SK-N-SH (cell line): ENCODE data around the gene DERA. TPM values are rescaled to one million over a fixed set of nuclear protein-coding genes. Genes with fewer than 3 reads are reported as not detected.
"Not testable (repeated sequence)": the region's sequence is repeated elsewhere in the genome, so short reads cannot be mapped to it uniquely, and the experiment has no call there.

Experiments
- CTCF ChIA-PET: fragments of 300-600, 350-600 bp; formaldehyde crosslinking; extraction: SDS; loops from one replicate; lab custom pipeline; 2021; lab: Yijun Ruan, JAX
- POLR2A ChIA-PET: fragments of 350-600 bp; sonication (Branson Sonifier 250); formaldehyde crosslinking; extraction: SDS; loops from one replicate; lab custom pipeline; 2020; ENCODE audit warnings: antibody characterized with exemption, inconsistent platforms; lab: Yijun Ruan, JAX
- DNase-seq: peaks from one replicate; pipeline ENCODE4 v3.0.0; 2012
- H2AFZ ChIP-seq: fragments of 200-600 bp; sonication (generic); 2 replicates; pipeline ENCODE4 v1.8.1; 2016; ENCODE audit warnings: antibody characterized with exemption, mild to moderate bottlenecking, low read depth
- H3F3A ChIP-seq: fragments of 200-600 bp; sonication (generic); replicated peaks from 2 replicates; pipeline ENCODE3; 2016; ENCODE audit warnings: antibody characterized with exemption, mild to moderate bottlenecking; ENCODE audit not compliant: insufficient read depth
- H3K27ac ChIP-seq, 2 experiments: fragments of 200-500 bp in 1 of 2; fragments of 200-600 bp in 1 of 2; sonication (Bioruptor generic) in 1 of 2; sonication (generic), shearing (Covaris generic) in 1 of 2; 2 replicates each; pipeline versions ENCODE4 v1.5.1 to v1.6.1; 2014 to 2016; ENCODE audit warnings: low read depth in 2 of 2, inconsistent platforms in 1 of 2, low read length in 1 of 2, mild to moderate bottlenecking in 1 of 2, mixed read lengths in 1 of 2
- H3K27me3 ChIP-seq: fragments of 200-600 bp; sonication (generic), shearing (Covaris generic); 2 replicates; pipeline ENCODE4 v1.6.1; 2016; ENCODE audit warnings: mixed run types; ENCODE audit not compliant: insufficient read depth
- H3K36me3 ChIP-seq, 2 experiments: fragments of 200-500 bp in 1 of 2; fragments of 200-600 bp in 1 of 2; sonication (Bioruptor generic) in 1 of 2; sonication (generic) in 1 of 2; replicated peaks in 1 of 2; 2 replicates each; pipeline versions ENCODE3 to v1.5.1; 2014 to 2016; ENCODE audit warnings: low read length in 1 of 2, mild to moderate bottlenecking in 1 of 2; ENCODE audit not compliant: insufficient read depth in 2 of 2, control insufficient read depth in 1 of 2
- H3K4me1 ChIP-seq, 2 experiments: fragments of 200-500 bp in 1 of 2; fragments of 200-600 bp in 1 of 2; sonication (Bioruptor generic) in 1 of 2; sonication (generic), shearing (Covaris generic) in 1 of 2; 2 replicates each; pipeline versions ENCODE4 v1.5.1 to v1.6.1; 2014 to 2016; ENCODE audit warnings: low read depth in 1 of 2, low read length in 1 of 2, mixed run types in 1 of 2; ENCODE audit not compliant: insufficient read depth in 2 of 2, control insufficient read depth in 1 of 2
- H3K4me2 ChIP-seq: fragments of 200-600 bp; sonication (generic), shearing (Covaris generic); 2 replicates; pipeline ENCODE4 v1.6.1; 2017; ENCODE audit warnings: mixed run types
- H3K4me3 ChIP-seq, 2 experiments: fragments of 200-500 bp in 1 of 2; fragments of 200-600 bp in 1 of 2; sonication (Bioruptor generic) in 1 of 2; sonication (generic), shearing (Covaris generic) in 1 of 2; 2 replicates each; pipeline versions ENCODE4 v1.5.1 to v1.8.1; 2014 to 2016; ENCODE audit warnings: low read depth in 2 of 2, inconsistent platforms in 1 of 2, low read length in 1 of 2, mild to moderate bottlenecking in 1 of 2, mixed read lengths in 1 of 2, moderate library complexity in 1 of 2
- H3K79me2 ChIP-seq: fragments of 200-600 bp; sonication (generic); 2 replicates; pipeline ENCODE4 v1.8.1; 2017; ENCODE audit warnings: mild to moderate bottlenecking; ENCODE audit not compliant: insufficient read depth
- H3K9ac ChIP-seq: fragments of 200-600 bp; sonication (generic); 2 replicates; pipeline ENCODE4 v1.6.1; 2017; ENCODE audit warnings: mixed run types
- H3K9me2 ChIP-seq: fragments of 200-600 bp; sonication (generic); 2 replicates; pipeline ENCODE4 v1.6.1; 2017; ENCODE audit warnings: mixed run types
- H3K9me3 ChIP-seq: fragments of 200-600 bp; sonication (generic); 2 replicates; pipeline ENCODE4 v1.6.1; 2017; ENCODE audit warnings: mixed run types, mild to moderate bottlenecking, moderate library complexity
- H4K20me1 ChIP-seq: fragments of 200-600 bp; sonication (generic); 2 replicates; pipeline ENCODE4 v1.6.1; 2017; ENCODE audit warnings: mild to moderate bottlenecking, mixed run types; ENCODE audit not compliant: insufficient read depth
- FOXM1 ChIP-seq: IDR thresholded peaks from 2 replicates; pipeline ENCODE4 v1.4.0; 2012; ENCODE audit warnings: low read depth, mild to moderate bottlenecking
- GABPA ChIP-seq: IDR thresholded peaks from 2 replicates; pipeline ENCODE4 v1.4.0; 2012; ENCODE audit warnings: low read depth, mild to moderate bottlenecking
- JUND ChIP-seq: IDR thresholded peaks from 2 replicates; pipeline ENCODE4 v1.4.0; 2012
- MAX ChIP-seq: IDR thresholded peaks from 2 replicates; pipeline ENCODE4 v1.4.0; 2012; ENCODE audit warnings: low read depth
- NRF1 ChIP-seq: IDR thresholded peaks from 2 replicates; pipeline ENCODE4 v1.6.1; 2012; ENCODE audit warnings: low read depth, mild to moderate bottlenecking, low read length
- PBX3 ChIP-seq: IDR thresholded peaks from 2 replicates; pipeline ENCODE4; 2012
- SIN3A ChIP-seq: IDR thresholded peaks from 2 replicates; pipeline ENCODE4 v1.6.1; 2012; ENCODE audit warnings: low read depth, mild to moderate bottlenecking, low read length, moderate library complexity, borderline replicate concordance
- SMC3 ChIP-seq: IDR thresholded peaks from 2 replicates; pipeline ENCODE4 v1.6.1; 2012; ENCODE audit warnings: low read depth, low read length, improper control_type of control experiment
- TAF1 ChIP-seq: IDR thresholded peaks from 2 replicates; pipeline ENCODE4 v1.6.1; 2012; ENCODE audit warnings: low read depth, mild to moderate bottlenecking, low read length, moderate library complexity, borderline replicate concordance
- TEAD4 ChIP-seq: IDR thresholded peaks from 2 replicates; pipeline ENCODE4 v1.4.0; 2012; ENCODE audit warnings: mild to moderate bottlenecking, borderline replicate concordance; ENCODE audit not compliant: insufficient read depth
- WGBS: methylation state at CpG from one replicate; pipeline ENCODE4 v1.1.6; 2017; ENCODE audit warnings: low lambda C conversion rate; 5-methylcytosine and 5-hydroxymethylcytosine counted together
- polyA plus RNA-seq, 3 experiments: library from polyadenylated mRNA; depleted of rRNA; stranded (reverse); fragments of >200 nt; gene quantifications; 2 replicates each; pipeline ENCODE4 v1.2.3, GENCODE V29; 2012

Gene DERA
- polyA plus RNA-seq, 1 of the 3 experiments (the other 2 are of a cell fraction) = 16.6 TPM

GRCh38 chr12:15942475-15942874 lies 31.3 kb downstream of the DERA start:
- no peak overlapping the region for H3K4me2 ChIP-seq
- H3K27me3 ChIP-seq = no peaks in the 10 kb centered on the region
- H2AFZ ChIP-seq = no peak overlapping the region
- CTCF ChIA-PET = interaction anchor here (0.7 to 1.2 kb wide), 2 partner anchors 40 to 1159 kb away, joined by 3 to 5 read pairs; no protein-coding TSS in a partner anchor
- H3K4me3 ChIP-seq = no peak overlapping the region
- H3K36me3 ChIP-seq = no peaks in the 10 kb centered on the region
- POLR2A ChIA-PET = no interaction called here
- no peaks in the 10 kb centered on the region for H3K9me3 ChIP-seq
- TF ChIP-seq TAF1 (no peak), GABPA (no peak), MAX (no peak), TEAD4 (no peak), FOXM1 (no peak), PBX3 (no peak), SIN3A (no peak), NRF1 (no peak), SMC3 (no peak), JUND (no peak)
- TF ChIP-seq, all 33 proteins: peak for 0
- Histone ChIP-seq H3K9ac (no peak overlapping the region), H3K4me1 (no peaks in the 10 kb centered on the region), H4K20me1 (no peaks in the 10 kb centered on the region), H3K9me2 (no peaks in the 10 kb centered on the region), H3F3A (peaks cover 3% of the 10 kb centered on the region), H3K79me2 (peaks cover 20% of the 10 kb centered on the region), H3K27ac (no peak overlapping the region)
- WGBS = 92% methylated on average over 5 of the region's 5 CpGs
- no peak for DNase-seq

DNA sequence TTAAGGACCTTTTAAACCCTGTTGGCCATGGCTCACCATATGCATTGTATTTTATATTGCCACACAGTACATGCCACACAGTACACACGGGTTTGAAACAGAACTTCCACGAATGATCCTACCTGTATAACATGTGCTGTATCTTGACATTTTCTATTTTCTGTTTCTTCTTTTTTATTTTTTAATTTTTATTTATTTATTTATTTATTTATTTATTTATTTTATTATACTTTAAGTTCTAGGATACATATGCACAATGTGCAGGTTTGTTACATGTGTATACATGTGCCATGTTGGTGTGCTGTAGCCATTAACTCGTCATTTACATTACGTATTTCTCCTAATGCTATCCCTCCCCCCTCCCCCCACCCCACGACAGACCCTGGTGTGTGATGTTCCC lies 32.4 kb downstream of the DERA start:
- H3K4me2 ChIP-seq, H3K27ac ChIP-seq, H3K9me2 ChIP-seq, H3K27me3 ChIP-seq, H3F3A ChIP-seq, H3K9ac ChIP-seq, H3K9me3 ChIP-seq, H3K36me3 ChIP-seq, POLR2A ChIA-PET, H4K20me1 ChIP-seq, DNase-seq, H2AFZ ChIP-seq, H3K4me3 ChIP-seq, H3K4me1 ChIP-seq: not testable (repeated sequence)
- CTCF ChIA-PET = interaction anchor here (1.2 kb wide), 1 partner anchor 39 kb away, joined by 5 read pairs; no protein-coding TSS in a partner anchor
- 92% methylated on average over 5 of the region's 5 CpGs for WGBS
- H3K79me2 ChIP-seq = peaks cover 22% of the 10 kb centered on the region

GRCh38 chr12:15948461-15948860 lies 37.3 kb downstream of the DERA start:
- DNase-seq, H3K4me3 ChIP-seq, H2AFZ ChIP-seq, H3K27me3 ChIP-seq, H3K9ac ChIP-seq, H3K9me2 ChIP-seq, H4K20me1 ChIP-seq, H3F3A ChIP-seq, H3K27ac ChIP-seq, H3K36me3 ChIP-seq, POLR2A ChIA-PET, H3K9me3 ChIP-seq, H3K4me2 ChIP-seq, H3K4me1 ChIP-seq: not testable (repeated sequence)
- 91% methylated on average over 10 of the region's 10 CpGs for WGBS
- H3K79me2 ChIP-seq = peaks cover 27% of the 10 kb centered on the region
- CTCF ChIA-PET = interaction anchor here (1.3 kb wide), 1 partner anchor 34 kb away, joined by 3 read pairs; no protein-coding TSS in a partner anchor
